ENCODE data around the gene CSF3. TPM values are rescaled to one million over a fixed set of nuclear protein-coding genes. Genes with fewer than 3 reads are reported as not detected.

CSF3 gene
- total RNA-seq, 4 donors from 2014 or later, result not detected

GRCh38 chr17:40023590-40024292 lies 8.5 kb downstream of the CSF3 start:
- no peak for TF ChIP-seq POLR2A (IDR thresholded peaks at IDR 0.05)
- no peak for TF ChIP-seq CTCF (IDR thresholded peaks at IDR 0.05)
- Histone ChIP-seq H3K4me3 (no peak overlapping the region), H3K4me1 (peaks cover 0 to 8% (median 1%) of the 10 kb centered on the region in 4 donors), H3K36me3 (peaks cover 0 to 78% (median 0%) of the 10 kb centered on the region in 3 donors), H3K27me3 (no peaks in the 10 kb centered on the region), H3K27ac (no peak overlapping the region), H3K9me3 (no peaks in the 10 kb centered on the region)
- DNase-seq, result no peak

GRCh38 chr17:40024901-40025300 lies 9.7 kb downstream of the CSF3 start:
- TF ChIP-seq POLR2A (IDR thresholded peaks at IDR 0.05) (no peak), CTCF (IDR thresholded peaks at IDR 0.05) (no peak)
- Histone ChIP-seq H3K4me3 (no peak overlapping the region), H3K36me3 (peaks cover 0 to 82% (median 0%) of the 10 kb centered on the region in 3 donors), H3K27ac (no peak overlapping the region), H3K9me3 (no peaks in the 10 kb centered on the region), H3K27me3 (no peaks in the 10 kb centered on the region), H3K4me1 (peaks cover 0 to 5% (median 1%) of the 10 kb centered on the region in 4 donors)
- no peak for DNase-seq

GRCh38 chr17:40025559-40025958 lies 10.3 kb downstream of the CSF3 start:
- peaks cover 0 to 5% (median 1%) of the 10 kb centered on the region in 4 donors for H3K4me1 ChIP-seq
- no peak overlapping the region for H3K4me3 ChIP-seq
- no peaks in the 10 kb centered on the region for H3K9me3 ChIP-seq
- no peak overlapping the region for H3K27ac ChIP-seq
- no peak for DNase-seq
- no peak for TF ChIP-seq POLR2A (IDR thresholded peaks at IDR 0.05)
- no peak for TF ChIP-seq CTCF (IDR thresholded peaks at IDR 0.05)
- peaks cover 0 to 82% (median 0%) of the 10 kb centered on the region in 3 donors for H3K36me3 ChIP-seq
- no peaks in the 10 kb centered on the region for H3K27me3 ChIP-seq

- Histone ChIP-seq H3K4me3 (no peak overlapping the region), H3K4me1 (peaks cover 0 to 8% (median 1%) of the 10 kb centered on the region in 4 donors), H3K27me3 (no peaks in the 10 kb centered on the region), H3K9me3 (no peaks in the 10 kb centered on the region), H3K27ac (peak overlapping the region in 1 of 4 donors; percentile 8), H3K36me3 (peaks cover 0 to 82% (median 0%) of the 10 kb centered on the region in 3 donors)
- DNase-seq, result peak in 1 of 3 donors; percentile 65
- no peak for TF ChIP-seq POLR2A (IDR thresholded peaks at IDR 0.05)
- TF ChIP-seq CTCF (IDR thresholded peaks at IDR 0.05), result no peak
These were observed 11.0 kb downstream of the CSF3 start for GRCh38 chr17:40025991-40026815.

- Histone ChIP-seq H3K27ac (peak overlapping the region in 1 of 4 donors; percentile 3), H3K27me3 (no peaks in the 10 kb centered on the region), H3K36me3 (peaks cover 0 to 82% (median 0%) of the 10 kb centered on the region in 3 donors), H3K4me3 (no peak overlapping the region), H3K4me1 (peaks cover 0 to 16% (median 1%) of the 10 kb centered on the region in 4 donors), H3K9me3 (no peaks in the 10 kb centered on the region)
- TF ChIP-seq POLR2A (IDR thresholded peaks at IDR 0.05) (no peak), CTCF (IDR thresholded peaks at IDR 0.05) (peak; percentile 60 to 96 (median 88))
- peak; percentile 66 to 93 (median 83) for DNase-seq
These were observed 11.8 kb downstream of the CSF3 start for GRCh38 chr17:40026816-40027613.
